GM19240 (cell line): Measurements from ENCODE around the gene UTF1.
A peak's percentile ranks its signal among the peaks of the same experiment; 100 is the strongest.
"Not testable (repeated sequence)": the region's sequence is repeated elsewhere in the genome, so short reads cannot be mapped to it uniquely, and the experiment has no call there.

Experiments used
- DNase-seq: peaks from one replicate; pipeline ENCODE4 v3.0.0; 2011; ENCODE audit warnings: low spot score; ENCODE audit not compliant: insufficient read length

Gene UTF1

GRCh38 chr10:133225707-133226191 is 4.3 kb upstream of the UTF1 start:
- DNase-seq: no peak

DNA sequence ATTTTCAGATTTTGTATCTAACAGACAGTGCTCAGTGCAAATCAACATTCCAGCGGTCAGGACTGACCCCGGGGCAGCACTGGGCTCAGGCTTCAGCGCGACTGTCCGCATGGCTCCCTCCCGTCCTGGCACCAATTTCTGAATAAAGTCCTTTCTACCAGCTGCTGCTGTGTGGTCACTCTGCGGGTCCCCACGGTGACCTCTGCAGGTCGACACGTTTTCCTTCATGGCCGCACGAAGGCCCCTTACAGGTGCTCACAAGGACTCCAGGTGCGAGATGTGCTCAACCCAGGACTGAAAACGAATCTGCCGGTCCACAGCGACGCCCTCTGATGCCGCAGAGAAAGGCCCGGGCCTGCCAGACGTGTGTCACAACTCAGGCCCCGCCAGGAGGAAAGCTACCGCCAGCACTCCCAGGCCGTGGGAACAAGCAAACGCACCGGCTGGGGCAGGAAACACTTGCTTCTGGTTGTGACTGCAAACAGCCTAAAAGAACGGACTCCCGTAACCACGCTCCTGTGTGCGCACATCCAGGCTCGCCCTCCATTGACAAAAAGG is 3.7 kb upstream of the UTF1 start:
- no peak for DNase-seq

GRCh38 chr10:133227256-133227655 is 2.8 kb upstream of the UTF1 start:
- DNase-seq: no peak

- DNase-seq: no peak
These were observed 563 bp upstream of the UTF1 start for GRCh38 chr10:133229265-133230043.

DNA sequence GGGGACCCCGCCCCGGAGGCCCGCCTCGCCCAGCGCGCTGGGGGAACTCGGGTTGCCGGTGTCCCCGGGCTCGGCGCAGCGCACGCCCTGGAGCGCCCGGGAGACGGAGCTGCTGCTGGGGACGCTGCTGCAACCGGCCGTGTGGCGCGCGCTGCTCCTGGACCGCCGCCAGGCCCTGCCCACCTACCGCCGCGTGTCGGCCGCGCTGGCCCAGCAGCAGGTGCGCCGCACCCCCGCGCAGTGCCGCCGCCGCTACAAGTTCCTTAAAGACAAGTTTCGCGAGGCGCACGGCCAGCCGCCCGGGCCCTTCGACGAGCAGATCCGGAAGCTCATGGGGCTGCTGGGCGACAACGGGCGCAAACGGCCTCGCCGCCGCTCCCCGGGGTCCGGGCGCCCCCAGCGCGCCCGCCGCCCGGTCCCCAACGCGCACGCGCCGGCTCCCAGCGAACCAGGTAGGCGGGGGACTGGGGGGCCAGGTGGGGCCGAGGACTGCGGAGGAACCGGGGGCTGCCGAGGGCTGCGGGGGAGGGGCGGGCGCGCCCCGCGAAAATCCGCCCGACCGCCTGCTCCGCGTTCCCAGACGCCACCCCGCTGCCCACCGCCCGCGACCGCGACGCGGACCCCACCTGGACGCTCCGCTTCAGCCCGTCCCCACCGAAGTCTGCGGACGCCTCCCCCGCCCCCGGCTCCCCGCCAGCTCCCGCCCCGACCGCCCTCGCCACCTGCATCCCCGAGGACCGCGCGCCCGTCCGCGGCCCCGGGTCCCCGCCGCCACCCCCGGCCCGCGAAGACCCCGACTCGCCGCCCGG is 574 bp downstream of the UTF1 start:
- DNase-seq: no peak

GRCh38 chr10:133231244-133231945 is 1.4 kb downstream of the UTF1 start:
- no peak for DNase-seq

- no peak for DNase-seq
These were observed 2.0 kb downstream of the UTF1 start for GRCh38 chr10:133231946-133232574.

DNA sequence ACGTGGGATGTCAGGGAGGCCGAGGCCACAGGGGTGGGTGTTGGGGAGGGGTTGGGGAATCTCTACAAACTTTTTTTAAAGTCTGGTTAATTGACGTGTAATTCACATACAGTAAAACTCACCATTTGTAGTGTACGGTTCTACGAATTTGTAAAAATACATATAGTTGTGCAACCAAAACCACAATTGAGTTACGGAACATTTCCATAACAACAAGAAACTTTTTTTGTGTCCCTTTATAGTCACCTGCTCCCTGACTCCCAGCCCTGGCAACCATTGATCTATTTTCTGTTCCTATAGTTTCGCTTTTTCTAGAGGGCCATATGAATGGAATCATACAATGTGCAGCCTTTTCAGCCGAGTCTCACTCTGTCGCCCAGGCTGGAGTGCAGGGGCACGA is 4.8 kb downstream of the UTF1 start:
- not testable (repeated sequence) for DNase-seq

DNA sequence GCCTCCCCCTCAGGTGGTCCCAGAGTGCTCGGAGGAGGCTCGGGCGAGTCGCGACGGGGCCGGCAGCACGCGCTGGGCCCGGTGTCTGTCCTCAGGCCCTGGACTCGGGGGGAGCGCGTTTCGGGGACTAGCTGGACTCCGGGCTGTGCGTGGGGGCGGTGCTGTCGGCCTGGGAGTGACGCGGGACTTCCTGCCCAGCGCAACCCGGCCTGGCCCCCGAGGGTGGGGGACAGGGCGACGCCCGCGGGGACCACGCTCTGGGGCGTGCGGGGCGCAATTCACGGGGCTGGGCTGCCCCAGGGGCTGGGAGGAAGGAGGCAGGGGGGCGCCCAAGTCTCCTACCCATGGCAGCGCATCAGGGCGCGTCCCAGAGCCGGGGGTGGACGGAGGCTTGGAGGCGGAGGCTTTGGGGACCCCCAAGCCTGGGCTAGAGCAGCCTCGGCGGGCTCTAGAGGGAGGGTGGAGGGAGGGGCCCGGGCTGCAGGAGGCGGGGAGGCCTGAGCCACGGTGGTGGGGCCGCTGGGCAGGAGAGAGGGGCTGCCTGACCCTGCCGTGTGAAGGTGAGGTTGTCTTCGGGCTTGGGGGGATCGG is 5.3 kb downstream of the UTF1 start:
- no peak for DNase-seq

DNA sequence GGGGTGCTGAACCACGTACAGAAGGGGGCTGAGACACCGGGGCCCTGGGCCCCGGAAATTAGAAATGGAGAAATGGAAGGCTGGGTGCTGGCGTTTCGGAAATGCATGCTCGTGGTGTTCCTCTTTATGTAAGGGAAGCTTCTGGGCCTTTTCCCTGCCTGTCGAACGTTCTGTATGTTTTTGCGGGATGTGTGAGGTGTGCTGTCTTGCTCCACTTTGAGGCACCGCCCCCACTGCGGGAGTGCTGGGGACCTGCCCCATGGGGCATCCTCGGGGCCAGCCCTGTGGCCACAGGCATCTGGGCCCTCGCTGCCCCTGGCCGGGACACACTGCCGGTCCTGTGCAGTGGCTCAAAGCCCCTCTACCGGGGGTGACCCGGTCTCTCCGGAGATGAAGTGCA is 5.9 kb downstream of the UTF1 start:
- no peak for DNase-seq

GRCh38 chr10:133236401-133237240 is 6.6 kb downstream of the UTF1 start:
- no peak for DNase-seq

GRCh38 chr10:133237241-133237587 is 7.2 kb downstream of the UTF1 start:
- no peak for DNase-seq

GRCh38 chr10:133237588-133238465 is 7.8 kb downstream of the UTF1 start, which contains the start of gene VENTX:
VENTX (plus strand) TSS chr10:133237855; CDS start chr10:133237915, 60 bp downstream.
- DNase-seq: no peak

- DNase-seq: no peak
These were observed 8.4 kb downstream of the UTF1 start for GRCh38 chr10:133238466-133238804.

GRCh38 chr10:133239990-133240389 is 10.0 kb downstream of the UTF1 start:
- no peak for DNase-seq

DNA sequence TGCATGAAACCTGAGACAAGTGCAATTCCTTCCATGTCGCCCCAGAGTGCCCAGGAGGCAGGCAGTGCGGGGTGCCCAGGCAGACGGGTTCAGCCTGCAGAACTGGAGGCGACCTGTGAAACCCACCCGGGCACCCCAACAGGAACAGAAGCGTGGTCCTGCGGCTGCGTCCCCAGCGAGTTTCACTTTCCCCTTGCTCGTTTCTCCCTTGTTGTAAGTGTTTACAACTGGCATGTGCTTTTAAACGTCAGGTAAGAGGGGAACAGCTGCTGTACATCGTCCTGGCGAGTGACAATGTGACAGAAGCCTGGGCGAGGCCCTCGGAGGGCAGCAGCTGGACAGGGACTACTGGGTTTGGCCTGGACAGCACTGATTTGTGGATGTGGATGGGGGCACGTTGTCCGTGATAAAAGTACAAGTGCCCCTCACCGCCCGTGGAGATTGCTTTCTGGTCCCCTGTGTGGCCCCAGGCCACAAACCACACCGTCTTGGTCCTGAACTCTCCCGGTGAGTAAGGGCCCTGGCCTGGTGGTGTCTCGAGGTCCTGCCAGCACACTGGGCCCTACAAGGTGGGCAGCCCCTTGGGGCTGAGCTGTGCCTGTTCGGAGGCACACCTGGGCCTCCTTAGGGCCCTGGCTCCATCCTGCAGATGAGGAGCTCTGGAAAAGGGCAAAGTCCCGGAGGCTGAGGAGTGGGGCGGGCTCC is 11.6 kb downstream of the UTF1 start:
- DNase-seq: peak; percentile 43

- no peak for DNase-seq
These were observed 12.8 kb downstream of the UTF1 start for GRCh38 chr10:133242611-133243356.

DNA sequence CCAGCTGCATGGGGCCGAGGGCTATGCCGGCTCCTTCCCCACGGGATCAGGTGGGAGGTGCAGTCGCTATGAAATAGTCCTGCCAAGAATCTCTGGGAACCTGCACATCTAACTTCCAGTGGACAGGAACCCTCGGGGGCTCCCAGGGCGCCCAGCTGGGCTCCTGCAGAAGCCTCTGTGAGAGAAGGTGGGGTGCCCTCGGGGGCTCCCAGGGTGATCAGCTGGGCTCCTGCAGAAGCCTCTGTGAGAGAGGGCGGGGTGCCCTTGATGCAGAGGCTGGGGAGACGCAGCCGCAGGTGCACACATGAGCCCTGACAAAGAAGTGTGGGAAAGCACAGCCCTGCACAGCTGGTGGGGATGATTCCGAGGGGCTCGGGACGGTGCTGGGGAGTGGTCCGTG is 13.6 kb downstream of the UTF1 start:
- no peak for DNase-seq
